CD14-positive monocyte (primary cell): ENCODE measurements around the gene TBX2. TPM values are rescaled to one million over a fixed set of nuclear protein-coding genes. Genes with fewer than 3 reads are reported as not detected.

ENCODE experiments used
- DNase-seq, 3 donors: peaks; one replicate each; pipeline ENCODE4 v3.0.0-alpha.2; 2011 to 2022
- H2AFZ ChIP-seq: 2 replicates; pipeline ENCODE4 v1.6.0; 2012; ENCODE audit warnings: mild to moderate bottlenecking, low read depth, low read length, inconsistent platforms; ENCODE audit not compliant: insufficient read depth, poor library complexity, severe bottlenecking
- H3K27ac ChIP-seq, 2 donors: 1 replicate in 1 of 2; 2 replicates in 1 of 2; pipeline ENCODE4 v1.5.1; 2012 to 2013; ENCODE audit warnings: low read length in 2 of 2, control low read depth in 1 of 2, inconsistent platforms in 1 of 2, low read depth in 1 of 2, mild to moderate bottlenecking in 1 of 2
- H3K27me3 ChIP-seq, 2 donors: one replicate each; pipeline versions ENCODE4 v1.6.0 to v1.6.1; 2011 to 2013; ENCODE audit warnings: low read length in 2 of 2; ENCODE audit not compliant: control insufficient read depth in 2 of 2, insufficient read depth in 2 of 2
- H3K36me3 ChIP-seq, 2 donors: replicated peaks in 1 of 2; 1 replicate in 1 of 2; 2 replicates in 1 of 2; pipeline versions ENCODE4 v1.5.1 to v1.6.1; 2012 to 2013; ENCODE audit warnings: low read length in 2 of 2, control low read depth in 1 of 2, inconsistent platforms in 1 of 2, mild to moderate bottlenecking in 1 of 2; ENCODE audit not compliant: insufficient read depth in 2 of 2, control insufficient read depth in 1 of 2
- H3K4me1 ChIP-seq, 2 donors: 1 replicate in 1 of 2; 2 replicates in 1 of 2; pipeline versions ENCODE4 v1.5.1 to v1.6.1; 2012 to 2013; ENCODE audit warnings: low read length in 2 of 2, control low read depth in 1 of 2, inconsistent platforms in 1 of 2, mild to moderate bottlenecking in 1 of 2, moderate library complexity in 1 of 2; ENCODE audit not compliant: insufficient read depth in 2 of 2, control insufficient read depth in 1 of 2
- H3K4me2 ChIP-seq: replicated peaks from 2 replicates; pipeline ENCODE3; 2012; ENCODE audit warnings: low read length, moderate library complexity, mild to moderate bottlenecking; ENCODE audit not compliant: poor library complexity, severe bottlenecking; ENCODE audit errors: extremely low read depth
- H3K4me3 ChIP-seq, 3 experiments: fragments of 200-600 bp in 1 of 3; sonication (generic) in 1 of 3; replicated peaks in 1 of 3; 1 replicate in 2 of 3; 2 replicates in 1 of 3; pipeline ENCODE4 v1.5.1; 2011 to 2013; ENCODE audit warnings: low read length in 3 of 3, mild to moderate bottlenecking in 3 of 3, control low read depth in 2 of 3, low read depth in 2 of 3, inconsistent platforms in 1 of 3, moderate library complexity in 1 of 3
- H3K79me2 ChIP-seq: 2 replicates; pipeline ENCODE4 v1.6.0; 2012; ENCODE audit warnings: mild to moderate bottlenecking, control low read depth, inconsistent platforms, low read length, moderate library complexity; ENCODE audit not compliant: insufficient read depth
- H3K9ac ChIP-seq: 2 replicates; pipeline ENCODE4 v1.6.0; 2017; ENCODE audit warnings: low read length, mild to moderate bottlenecking; ENCODE audit not compliant: insufficient read depth, poor library complexity, severe bottlenecking
- H3K9me3 ChIP-seq, 2 donors: replicated peaks in 1 of 2; 1 replicate in 1 of 2; 2 replicates in 1 of 2; pipeline versions ENCODE4 v1.5.1 to v1.6.1; 2012 to 2013; ENCODE audit warnings: low read length in 2 of 2, control low read depth in 1 of 2; ENCODE audit not compliant: control insufficient read depth in 1 of 2, insufficient read depth in 1 of 2
- H4K20me1 ChIP-seq: 2 replicates; pipeline ENCODE4 v1.6.0; 2012; ENCODE audit warnings: mild to moderate bottlenecking, low read length, control low read depth, moderate library complexity; ENCODE audit not compliant: insufficient read depth
- H3K27ac Mint-ChIP-seq, 7 donors: one replicate each; pipeline ENCODE4 v1.8.0; 2020; ENCODE audit warnings: mild to moderate bottlenecking in 7 of 7, mixed read lengths in 7 of 7, moderate library complexity in 6 of 7, inconsistent platforms in 2 of 7
- H3K27me3 Mint-ChIP-seq, 3 donors: one replicate each; pipeline ENCODE4 v1.8.0; 2021 to 2022; ENCODE audit warnings: low read depth in 3 of 3, mild to moderate bottlenecking in 3 of 3, mixed read lengths in 3 of 3, moderate library complexity in 3 of 3, inconsistent platforms in 1 of 3
- H3K36me3 Mint-ChIP-seq, 2 donors: one replicate each; pipeline ENCODE4 v1.8.0; 2020; ENCODE audit warnings: mixed read lengths in 2 of 2, inconsistent platforms in 1 of 2, mild to moderate bottlenecking in 1 of 2
- H3K4me1 Mint-ChIP-seq: one replicate; pipeline ENCODE4 v1.8.0; 2020; ENCODE audit warnings: mild to moderate bottlenecking, mixed read lengths
- H3K4me3 Mint-ChIP-seq, 2 donors: one replicate each; pipeline ENCODE4 v1.8.0; 2020; ENCODE audit warnings: mild to moderate bottlenecking in 2 of 2, mixed read lengths in 2 of 2, moderate library complexity in 1 of 2
- H3K9me3 Mint-ChIP-seq, 7 donors: one replicate each; pipeline ENCODE4 v1.8.0; 2020 to 2022; ENCODE audit warnings: mixed read lengths in 7 of 7, mild to moderate bottlenecking in 6 of 7, moderate library complexity in 6 of 7, inconsistent platforms in 2 of 7
- CTCF ChIP-seq: fragments of 200-600 bp; IDR thresholded peaks from one replicate; pipeline ENCODE4 v1.8.0; 2022; ENCODE audit warnings: antibody characterized with exemption, mild to moderate bottlenecking
- WGBS: methylation state at CpG from one replicate; pipeline ENCODE4 v1.1.5; 2013; ENCODE audit warnings: missing lambda C conversion rate; ENCODE audit not compliant: insufficient coverage; 5-methylcytosine and 5-hydroxymethylcytosine counted together
- intact Hi-C, 2 donors: fragments of 100-400 bp; cut with micrococcal nuclease; formaldehyde crosslinking; loops; one replicate each; pipeline versions ENCODE4 v1.15.0 to v1.15.1; 2023
- polyA plus RNA-seq, 3 donors: library from polyadenylated mRNA; depleted of rRNA in 1 of 3; unstranded in 2 of 3; stranded (reverse) in 1 of 3; fragments of 300-500 nt in 2 of 3; fragments of >200 nt in 1 of 3; fragmentation: Illumina TruSeq in 2 of 3; gene quantifications; 1 replicate in 2 of 3; 2 replicates in 1 of 3; pipeline ENCODE4 v1.2.3, GENCODE V29; 2012 to 2021

Gene TBX2
- polyA plus RNA-seq, 3 donors = 0.03 TPM; not detected in 2

- Histone ChIP-seq H3K9ac (no peak overlapping the region), H3K4me3 (peak overlapping the region in 1 of 3 experiments; percentile 30), H3K4me2 (peak overlapping the region; percentile 39), H3K27me3 (peaks cover 82 to 94% of the 10 kb centered on the region in 2 donors), H3K4me1 (peaks cover 27 to 40% of the 10 kb centered on the region in 2 donors), H2AFZ (no peak overlapping the region), H3K27ac (no peak overlapping the region), H3K36me3 (no peaks in the 10 kb centered on the region), H3K79me2 (no peaks in the 10 kb centered on the region), H3K9me3 (peaks cover 11 to 48% of the 10 kb centered on the region in 2 donors), H4K20me1 (no peaks in the 10 kb centered on the region)
- peaks cover 0 to 30% (median 14%) of the 10 kb centered on the region in 7 donors for H3K9me3 Mint-ChIP-seq
- TF ChIP-seq CTCF = no peak
- DNase-seq = no peak
- H3K36me3 Mint-ChIP-seq = peaks cover 13 to 14% of the 10 kb centered on the region in 2 donors
- H3K4me1 Mint-ChIP-seq = peaks cover 42% of the 10 kb centered on the region
- intact Hi-C loops = no loop called here
- H3K27ac Mint-ChIP-seq = no peak overlapping the region
- WGBS = 4% methylated on average over 48 of the region's 55 CpGs
- H3K27me3 Mint-ChIP-seq = peaks cover 86 to 97% (median 86%) of the 10 kb centered on the region in 3 donors
- H3K4me3 Mint-ChIP-seq = peak overlapping the region; percentile 37 to 83
Measured at GRCh38 chr17:61402978-61403800, 3.5 kb downstream of the TBX2 start.

GRCh38 chr17:61403801-61404662 is 4.4 kb downstream of the TBX2 start:
- peaks cover 29 to 38% of the 10 kb centered on the region in 2 donors for H3K4me1 ChIP-seq
- H2AFZ ChIP-seq = no peak overlapping the region
- H3K9me3 ChIP-seq = peaks cover 18 to 41% of the 10 kb centered on the region in 2 donors
- TF ChIP-seq CTCF = no peak
- no peaks in the 10 kb centered on the region for H3K36me3 ChIP-seq
- H3K27me3 ChIP-seq = peaks cover 82 to 94% of the 10 kb centered on the region in 2 donors
- no peak overlapping the region for H3K4me2 ChIP-seq
- no peak for DNase-seq
- Mint-ChIP-seq H3K4me1 (peaks cover 41% of the 10 kb centered on the region), H3K4me3 (peak overlapping the region in 1 of 2 donors; percentile 83), H3K27me3 (peaks cover 87 to 97% (median 88%) of the 10 kb centered on the region in 3 donors), H3K36me3 (peaks cover 11 to 14% of the 10 kb centered on the region in 2 donors), H3K9me3 (peaks cover 0 to 28% (median 13%) of the 10 kb centered on the region in 7 donors), H3K27ac (no peak overlapping the region)
- WGBS = 5% methylated on average over 66 of the region's 66 CpGs
- H3K79me2 ChIP-seq = no peaks in the 10 kb centered on the region
- H4K20me1 ChIP-seq = no peaks in the 10 kb centered on the region
- H3K27ac ChIP-seq = no peak overlapping the region
- no peak overlapping the region for H3K4me3 ChIP-seq
- intact Hi-C loops = no loop called here
- H3K9ac ChIP-seq = no peak overlapping the region
